IPS-NIHi7 (cell line): ENCODE measurements around the gene SIPA1L3.

Source experiments
- DNase-seq: peaks from one replicate; pipeline ENCODE4 v3.0.0; 2012; ENCODE audit warnings: mixed read lengths; ENCODE audit errors: extremely low spot score

SIPA1L3 gene

DNA sequence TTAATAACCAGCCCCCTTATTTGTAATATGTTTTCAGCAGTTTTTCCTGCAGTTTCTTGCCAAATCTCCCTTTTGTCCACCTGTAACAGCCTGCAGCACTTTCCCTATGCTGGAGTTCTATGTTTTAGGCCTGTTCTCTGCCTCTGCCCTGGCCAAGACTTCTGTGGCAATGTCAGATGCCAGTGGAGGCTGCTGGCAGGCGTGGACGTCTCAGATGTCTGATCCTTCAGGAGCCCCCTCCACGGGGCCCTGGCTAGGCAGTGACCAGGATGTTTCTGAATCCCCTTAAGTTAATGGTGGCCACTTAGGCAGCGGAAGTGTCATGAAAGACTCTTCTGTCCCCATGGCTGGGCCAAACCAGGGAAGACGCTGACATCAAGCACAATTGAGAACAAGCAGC lies 40.8 kb downstream of the SIPA1L3 start:
- no peak for DNase-seq

GRCh38 chr19:37948362-37948761 lies 41.4 kb downstream of the SIPA1L3 start:
- DNase-seq = no peak

DNA sequence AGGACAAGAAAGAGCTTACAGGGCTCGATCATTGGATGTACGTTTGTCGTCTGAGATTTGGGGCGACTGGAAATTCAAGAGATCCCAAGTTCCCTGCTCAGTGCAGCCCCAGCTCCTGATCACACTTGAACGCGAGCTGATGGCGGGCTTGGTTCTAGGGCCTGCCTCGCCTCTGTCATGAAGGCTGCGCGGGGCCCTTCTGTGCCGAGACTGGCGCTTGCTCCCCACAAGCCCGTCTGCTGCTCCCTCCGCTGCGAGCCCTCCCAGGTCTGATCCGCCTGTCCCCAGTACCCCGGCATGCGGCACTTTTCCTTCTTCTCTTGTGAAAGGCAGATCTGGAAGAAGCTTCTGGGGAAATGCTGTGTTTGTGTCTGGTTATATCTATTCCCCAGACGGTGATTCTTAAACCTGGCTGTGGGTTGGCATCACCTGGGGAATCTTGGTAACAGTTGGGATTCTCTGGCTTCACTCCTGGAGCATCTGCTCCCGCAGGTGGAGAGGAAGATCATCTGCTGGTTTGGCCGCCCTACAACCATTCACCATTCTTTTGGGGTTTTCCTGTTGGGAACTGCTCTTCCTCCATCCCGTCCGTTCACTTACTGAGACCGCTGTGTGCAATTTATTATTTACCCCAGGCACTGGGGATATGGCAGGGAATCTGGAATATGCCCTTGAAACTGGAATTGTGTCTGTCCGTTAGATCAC lies 43.6 kb downstream of the SIPA1L3 start:
- no peak for DNase-seq

GRCh38 chr19:37951816-37952210 lies 44.8 kb downstream of the SIPA1L3 start:
- DNase-seq = no peak

DNA sequence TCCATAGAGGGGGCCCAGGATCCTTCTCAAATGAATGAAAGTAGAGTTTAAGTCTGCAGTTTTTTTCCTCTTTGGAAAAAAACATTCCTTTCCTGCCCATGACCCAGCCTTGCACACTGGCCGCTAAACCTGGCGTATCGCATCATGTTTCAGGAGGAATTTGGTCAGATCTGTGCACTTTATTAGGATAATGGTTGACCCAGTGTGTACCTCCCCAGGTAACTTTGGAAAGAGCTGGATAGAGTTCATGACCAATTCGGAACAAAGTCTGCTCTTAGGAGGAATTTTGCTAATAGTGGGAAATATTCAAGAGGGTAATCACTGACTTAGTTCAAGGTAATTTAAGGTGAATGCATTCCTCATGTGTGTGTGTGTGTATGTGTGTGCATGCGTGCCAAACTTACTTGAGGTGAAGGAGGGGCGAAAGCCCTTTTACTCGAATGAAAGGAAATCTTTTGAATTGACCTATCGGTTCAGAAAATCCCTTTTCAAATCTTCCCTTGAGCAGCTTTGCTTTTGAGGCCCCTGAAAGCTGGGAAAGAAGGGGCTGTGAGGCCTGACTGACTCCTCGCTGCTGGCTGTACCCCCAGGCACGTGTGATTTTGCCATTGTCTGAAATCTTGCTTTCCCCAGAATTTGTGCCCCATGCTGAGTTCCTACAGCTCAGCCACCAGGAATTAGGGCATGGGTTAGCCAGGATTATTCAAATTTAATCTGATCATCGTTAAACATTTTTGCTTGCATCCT lies 46.3 kb downstream of the SIPA1L3 start:
- no peak for DNase-seq

DNA sequence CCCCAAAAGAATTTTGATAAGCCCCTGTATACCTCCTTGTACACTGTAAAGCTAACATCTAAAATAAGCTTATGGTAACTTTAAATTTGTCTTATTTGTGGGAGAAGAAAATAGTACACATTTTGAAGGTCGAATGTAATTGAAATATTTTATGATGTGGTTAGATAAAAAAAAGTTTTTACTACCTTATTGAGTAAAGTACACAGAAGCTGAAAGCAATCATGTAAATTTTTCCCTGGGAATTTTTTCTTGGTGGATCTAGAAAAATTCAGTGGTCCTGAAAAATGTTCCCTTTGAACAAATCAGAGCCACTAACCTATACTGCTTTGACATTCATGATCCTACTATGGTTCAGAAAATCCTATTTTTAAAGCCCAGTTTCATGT lies 46.9 kb downstream of the SIPA1L3 start:
- DNase-seq = no peak

DNA sequence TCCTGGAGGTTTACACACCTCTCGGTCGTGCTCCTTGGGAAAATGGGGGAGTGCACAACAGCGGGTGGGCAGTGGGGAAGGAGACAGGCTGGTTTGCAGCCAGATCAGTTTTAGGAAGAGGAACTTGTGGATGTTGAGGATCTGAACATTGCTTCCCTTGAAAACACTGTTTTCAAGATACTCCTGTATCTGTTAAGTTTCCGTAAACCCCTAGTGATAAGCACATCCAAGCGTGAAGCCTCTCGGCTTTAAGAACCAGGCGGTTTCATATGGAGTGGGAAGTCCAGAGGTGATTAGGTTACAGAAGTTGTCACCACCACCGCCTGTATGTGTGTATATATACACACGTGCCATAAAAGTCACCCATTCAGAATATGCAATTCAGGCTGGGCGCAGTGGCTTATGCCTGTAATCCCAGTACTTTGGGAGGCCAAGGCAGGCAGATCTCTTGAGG lies 47.4 kb downstream of the SIPA1L3 start:
- DNase-seq = no peak

- DNase-seq = no peak
Measured at GRCh38 chr19:37955986-37956385, 49.0 kb downstream of the SIPA1L3 start.

DNA sequence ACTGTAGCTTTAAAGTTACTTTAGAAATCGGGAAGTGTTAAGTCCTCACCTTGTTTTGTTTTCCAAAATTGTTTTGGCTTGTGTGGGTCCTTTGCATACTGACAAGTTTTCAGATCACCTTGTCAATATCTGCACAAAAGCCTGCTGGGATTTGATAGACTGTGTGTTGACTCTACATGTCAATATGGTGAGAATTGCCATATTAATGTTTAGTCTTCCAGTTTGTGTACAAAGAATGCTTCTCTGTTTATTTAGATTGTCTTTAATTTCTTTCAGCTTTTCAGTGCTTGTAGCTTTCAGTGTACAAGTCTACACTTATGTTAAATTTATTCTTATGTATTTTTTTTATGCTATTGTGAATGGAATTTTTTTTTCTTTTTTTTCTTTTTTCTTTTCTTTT lies 50.2 kb downstream of the SIPA1L3 start:
- no peak for DNase-seq

DNA sequence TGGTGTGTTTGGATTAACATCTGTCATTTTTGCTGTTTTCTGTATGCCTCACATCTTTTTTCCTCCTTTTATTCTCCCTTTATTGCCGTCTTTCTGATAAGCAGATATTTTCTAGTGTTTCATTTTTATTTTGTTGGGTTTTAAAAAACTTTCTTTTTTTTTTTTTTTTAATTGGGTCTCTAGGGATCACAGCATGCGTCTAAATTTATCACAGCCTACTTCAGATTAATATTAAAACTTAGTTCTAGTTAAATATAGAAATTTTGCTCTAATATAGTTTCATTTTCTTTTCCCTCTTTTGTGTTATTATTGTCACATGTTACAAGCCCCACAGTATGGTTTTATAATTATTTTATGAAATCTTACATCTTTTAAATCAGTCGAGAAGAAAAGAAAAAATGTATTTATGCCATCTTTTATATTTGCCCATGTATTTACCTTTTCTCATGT lies 52.7 kb downstream of the SIPA1L3 start:
- DNase-seq = no peak

DNA sequence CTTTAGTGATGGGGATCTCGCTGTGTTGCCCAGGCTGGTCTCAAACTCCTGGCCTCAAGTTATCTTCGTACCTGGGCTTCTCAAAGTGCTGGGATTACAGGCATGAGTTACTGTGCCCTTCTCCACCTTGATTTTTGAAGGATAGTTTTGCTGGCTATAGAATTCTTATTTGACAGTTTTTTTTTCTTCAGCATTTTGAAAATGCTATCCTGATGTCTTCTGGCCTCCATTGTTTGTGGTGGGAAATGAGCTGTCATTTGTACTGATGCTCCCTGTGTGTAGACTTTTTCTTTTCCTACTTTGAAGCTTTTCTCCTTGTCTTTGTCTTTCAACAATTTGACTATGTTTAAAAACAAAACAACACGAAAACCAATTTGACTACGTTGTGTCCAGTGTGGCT lies 54.2 kb downstream of the SIPA1L3 start:
- DNase-seq = no peak

GRCh38 chr19:37963190-37963936 lies 56.4 kb downstream of the SIPA1L3 start:
- DNase-seq = no peak

GRCh38 chr19:37964109-37964508 lies 57.1 kb downstream of the SIPA1L3 start:
- no peak for DNase-seq

DNA sequence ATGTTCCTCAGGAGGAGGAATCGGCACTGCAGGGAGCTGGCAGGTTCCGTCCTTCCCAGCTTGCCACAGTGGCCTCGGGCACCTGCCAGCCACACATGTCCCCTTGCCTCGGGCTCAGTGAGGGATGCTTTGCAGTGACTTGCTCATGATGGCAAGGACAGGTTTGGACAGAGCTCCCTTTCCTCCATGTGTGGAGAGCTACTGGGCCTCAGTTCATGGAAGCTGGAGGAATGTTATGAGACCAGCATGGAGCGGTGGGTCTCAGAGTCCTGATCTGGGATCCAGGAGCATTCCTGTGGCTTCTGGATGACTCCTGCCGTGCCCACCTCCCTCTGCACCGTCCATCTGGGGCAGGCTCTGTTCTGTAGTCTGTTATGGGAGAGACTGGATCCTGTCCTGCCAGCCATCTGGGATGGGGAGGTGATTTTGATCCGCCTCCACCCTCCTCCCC lies 59.2 kb downstream of the SIPA1L3 start:
- no peak for DNase-seq

DNA sequence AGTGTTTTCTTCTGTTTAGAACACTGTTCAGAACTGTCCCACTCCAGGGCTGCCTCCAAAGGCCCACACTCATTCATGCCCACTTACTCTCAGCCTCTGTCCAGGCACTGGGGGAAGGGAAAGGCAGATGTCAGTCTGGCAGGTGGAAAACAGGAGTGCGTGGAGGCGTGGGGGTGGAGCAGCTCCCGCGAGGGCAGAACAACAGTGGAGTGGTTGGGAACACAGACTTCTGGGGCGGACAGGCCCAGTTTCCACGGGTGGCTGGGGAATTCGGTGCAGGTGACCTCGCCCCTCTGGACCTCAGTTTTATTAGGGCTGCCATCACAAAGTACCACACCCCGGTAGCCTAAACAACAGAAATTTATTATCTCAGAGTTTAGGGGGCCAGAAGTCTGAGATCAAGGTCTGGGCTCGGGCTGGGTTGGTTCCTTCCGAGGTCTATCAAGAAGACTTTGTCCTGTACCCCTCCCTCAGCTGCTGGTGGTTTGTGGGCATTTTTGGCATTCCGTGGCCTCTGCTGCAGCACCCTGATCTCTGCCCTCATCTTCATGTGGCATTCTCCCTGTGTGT lies 59.7 kb downstream of the SIPA1L3 start:
- DNase-seq = no peak

- DNase-seq = no peak
Measured at GRCh38 chr19:37969695-37970094, 62.7 kb downstream of the SIPA1L3 start.

- DNase-seq = no peak
Measured at GRCh38 chr19:37970699-37971098, 63.7 kb downstream of the SIPA1L3 start.

DNA sequence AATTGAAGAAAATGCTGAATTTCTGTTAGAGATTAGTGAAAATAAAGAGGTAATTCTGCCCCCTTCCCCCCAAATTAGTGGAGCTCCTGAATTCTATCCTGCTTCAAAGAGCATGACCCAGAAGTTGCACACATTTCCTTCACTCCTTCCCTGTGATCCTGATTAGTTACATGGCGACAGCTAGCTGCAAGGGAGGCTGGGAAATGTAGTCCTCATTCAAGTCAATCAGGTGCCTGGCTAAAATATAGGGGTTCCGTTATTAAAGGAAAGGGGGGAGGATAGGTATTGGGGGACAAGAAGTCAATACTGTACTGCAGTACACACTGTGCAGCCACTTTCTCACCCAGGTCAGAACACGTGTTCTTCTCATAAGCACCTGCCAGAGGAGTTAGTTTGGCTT lies 65.8 kb downstream of the SIPA1L3 start:
- DNase-seq = no peak

- DNase-seq = no peak
Measured at GRCh38 chr19:37973666-37974065, 66.7 kb downstream of the SIPA1L3 start.

DNA sequence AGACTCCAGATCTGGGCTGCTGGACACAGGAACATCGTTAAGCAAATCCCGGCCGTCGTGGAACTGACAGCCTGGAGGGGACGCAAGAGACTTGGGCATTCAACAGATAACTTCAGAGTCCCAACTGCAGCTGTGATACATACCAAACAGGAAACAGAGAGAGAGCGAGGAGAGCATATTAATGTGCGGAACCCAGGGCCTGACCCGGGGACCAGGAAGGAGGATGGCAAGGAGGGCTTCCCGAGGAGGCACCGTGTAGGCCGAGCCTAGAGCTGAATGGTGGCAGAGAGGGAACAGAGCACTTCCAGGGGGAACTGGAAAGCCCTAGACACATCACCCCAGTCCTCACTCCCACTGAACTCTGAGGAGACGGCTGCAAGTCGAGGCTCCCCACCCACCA lies 68.1 kb downstream of the SIPA1L3 start:
- no peak for DNase-seq

GRCh38 chr19:37975596-37976515 lies 68.8 kb downstream of the SIPA1L3 start:
- DNase-seq = no peak
